IMR-90 (cell line): Measurements from ENCODE around the gene FBRSL1. TPM values are rescaled to one million over a fixed set of nuclear protein-coding genes. Genes with fewer than 3 reads are reported as not detected.

Experiments used
- ATAC-seq: fragments of 200-7000 bp; cut with Tn5 transposase; 2 replicates; pipeline ENCODE4 v1.9.1; 2020; ENCODE audit warnings: low read depth, mild to moderate bottlenecking, moderate library complexity
- BruUV-seq: library from RNA; stranded (reverse); fragments of 400-500 nt; replicated peaks from 2 replicates; lab custom pipeline; 2021; lab: Mats Ljungman, UMichigan
- CTCF ChIA-PET: fragments of 300-600 bp; formaldehyde crosslinking; extraction: SDS; loops from one replicate; lab custom pipeline; 2021; ENCODE audit warnings: antibody characterized with exemption; lab: Yijun Ruan, JAX
- POLR2A ChIA-PET: fragments of 300-600 bp; sonication (Branson Sonifier 250); formaldehyde crosslinking; loops from one replicate; lab custom pipeline; 2022; ENCODE audit warnings: antibody characterized with exemption; ENCODE audit not compliant: unreplicated experiment; lab: Charles Lee
- DNase-seq: peaks from one replicate; pipeline ENCODE4 v3.0.0; 2013
- H2AFZ ChIP-seq: replicated peaks from 2 replicates; pipeline ENCODE3; 2013; ENCODE audit warnings: low read length, mild to moderate bottlenecking; ENCODE audit not compliant: poor library complexity
- H2AK5ac ChIP-seq: 2 replicates; pipeline ENCODE4 v1.6.1; 2013; ENCODE audit warnings: low read depth, low read length, inconsistent platforms
- H2AK9ac ChIP-seq: replicated peaks from 2 replicates; pipeline ENCODE3; 2013; ENCODE audit warnings: mild to moderate bottlenecking, low read depth, low read length, moderate library complexity; ENCODE audit not compliant: poor library complexity
- H2BK120ac ChIP-seq: 2 replicates; pipeline ENCODE4 v1.6.1; 2013; ENCODE audit warnings: low read depth, low read length, inconsistent platforms
- H2BK15ac ChIP-seq: 3 replicates; pipeline ENCODE4 v1.6.1; 2013; ENCODE audit warnings: low read depth, low read length, inconsistent platforms
- H2BK20ac ChIP-seq: 2 replicates; pipeline ENCODE4 v1.6.1; 2013; ENCODE audit warnings: low read depth, mild to moderate bottlenecking, inconsistent platforms, low read length, moderate library complexity
- H2BK5ac ChIP-seq: 2 replicates; pipeline ENCODE4 v1.6.1; 2013; ENCODE audit warnings: mild to moderate bottlenecking, low read depth, low read length, inconsistent platforms; ENCODE audit not compliant: poor library complexity, severe bottlenecking
- H3K14ac ChIP-seq: replicated peaks from 2 replicates; pipeline ENCODE4 v1.6.1; 2013; ENCODE audit warnings: low read depth, low read length, inconsistent platforms
- H3K18ac ChIP-seq: 2 replicates; pipeline ENCODE4 v1.6.1; 2013; ENCODE audit warnings: low read depth, low read length, control low read depth
- H3K23ac ChIP-seq: 2 replicates; pipeline ENCODE4 v1.6.1; 2013; ENCODE audit warnings: low read depth, low read length, inconsistent platforms
- H3K27ac ChIP-seq: 2 replicates; pipeline ENCODE4 v1.5.1; 2013; ENCODE audit warnings: mild to moderate bottlenecking, control low read depth, low read length; ENCODE audit not compliant: insufficient read depth
- H3K27me3 ChIP-seq: 2 replicates; pipeline ENCODE4 v1.6.1; 2013; ENCODE audit warnings: low read length; ENCODE audit not compliant: control insufficient read depth, insufficient read depth
- H3K36me3 ChIP-seq: 2 replicates; pipeline ENCODE4 v1.6.1; 2013; ENCODE audit warnings: low read length, mixed read lengths; ENCODE audit not compliant: control insufficient read depth, insufficient read depth
- H3K4ac ChIP-seq: 2 replicates; pipeline ENCODE4 v1.6.1; 2013; ENCODE audit warnings: low read depth, low read length, inconsistent platforms
- H3K4me1 ChIP-seq: 2 replicates; pipeline ENCODE4 v1.6.1; 2013; ENCODE audit warnings: low read length, mixed read lengths; ENCODE audit not compliant: control insufficient read depth, insufficient read depth
- H3K4me2 ChIP-seq: 2 replicates; pipeline ENCODE4 v1.6.1; 2013; ENCODE audit warnings: low read depth, mild to moderate bottlenecking, control low read depth, low read length, moderate library complexity
- H3K4me3 ChIP-seq: 2 replicates; pipeline ENCODE4 v1.5.1; 2013; ENCODE audit warnings: low read depth, mild to moderate bottlenecking, control low read depth, low read length, moderate library complexity; ENCODE audit not compliant: insufficient read depth
- H3K56ac ChIP-seq: 2 replicates; pipeline ENCODE4 v1.6.1; 2013; ENCODE audit warnings: low read length, inconsistent platforms; ENCODE audit not compliant: insufficient read depth; ENCODE audit errors: extremely low read depth
- H3K79me1 ChIP-seq, 2 experiments: 2 replicates each; pipeline ENCODE4 v1.6.1; 2013; ENCODE audit warnings: low read length in 2 of 2, inconsistent platforms in 1 of 2, low read depth in 1 of 2
- H3K9ac ChIP-seq: 2 replicates; pipeline ENCODE4 v1.6.1; 2013; ENCODE audit warnings: low read depth, low read length, control low read depth
- H3K9me1 ChIP-seq: 2 replicates; pipeline ENCODE4 v1.6.1; 2013; ENCODE audit warnings: low read length, inconsistent platforms; ENCODE audit not compliant: insufficient read depth
- H3K9me3 ChIP-seq: 2 replicates; pipeline ENCODE4 v1.6.1; 2013; ENCODE audit warnings: low read length; ENCODE audit not compliant: control insufficient read depth, insufficient read depth
- H4K20me1 ChIP-seq: 2 replicates; pipeline ENCODE4 v1.6.1; 2013; ENCODE audit warnings: low read length, inconsistent platforms; ENCODE audit not compliant: insufficient read depth
- H4K5ac ChIP-seq: 2 replicates; pipeline ENCODE4 v1.6.1; 2013; ENCODE audit warnings: mild to moderate bottlenecking, low read depth, low read length, control low read depth
- H4K8ac ChIP-seq, 2 experiments: 2 replicates each; pipeline ENCODE4 v1.6.1; 2013; ENCODE audit warnings: low read depth in 2 of 2, low read length in 2 of 2, control low read depth in 1 of 2, inconsistent platforms in 1 of 2
- H4K91ac ChIP-seq: 2 replicates; pipeline ENCODE4 v1.6.1; 2013; ENCODE audit warnings: low read depth, low read length, inconsistent platforms; ENCODE audit not compliant: insufficient read depth
- BHLHE40 ChIP-seq: fragments of 150-350 bp; IDR thresholded peaks from 2 replicates; pipeline ENCODE4 v1.6.1; 2016; ENCODE audit warnings: mild to moderate bottlenecking, low read depth, low read length
- CEBPB ChIP-seq: IDR thresholded peaks from 2 replicates; pipeline ENCODE4 v1.6.1; 2012; ENCODE audit warnings: low read depth, low read length, improper control_type of control experiment
- CHD1 ChIP-seq: IDR thresholded peaks from 2 replicates; pipeline ENCODE4 v1.6.1; 2012; ENCODE audit warnings: low read depth, low read length, improper control_type of control experiment
- FOS ChIP-seq: fragments of 150-350 bp; IDR thresholded peaks from 2 replicates; pipeline ENCODE4 v1.6.1; 2016; ENCODE audit warnings: low read depth, low read length
- MAFK ChIP-seq: IDR thresholded peaks from 2 replicates; pipeline ENCODE4 v1.6.1; 2012; ENCODE audit warnings: low read depth, low read length, improper control_type of control experiment
- MAZ ChIP-seq: IDR thresholded peaks from 2 replicates; pipeline ENCODE4 v1.6.1; 2012; ENCODE audit warnings: low read depth, mild to moderate bottlenecking, low read length, improper control_type of control experiment, moderate library complexity, borderline replicate concordance
- NFE2L2 ChIP-seq: fragments of 150-350 bp; IDR thresholded peaks from 2 replicates; pipeline ENCODE4 v1.6.1; 2016; ENCODE audit warnings: low read depth, mild to moderate bottlenecking, low read length
- POLR2A ChIP-seq: IDR thresholded peaks from 2 replicates; pipeline ENCODE4 v1.6.1; 2012; ENCODE audit warnings: mild to moderate bottlenecking, low read depth, low read length
- RCOR1 ChIP-seq: IDR thresholded peaks from 2 replicates; pipeline ENCODE4 v1.6.1; 2012; ENCODE audit warnings: mild to moderate bottlenecking, low read length, improper control_type of control experiment; ENCODE audit not compliant: insufficient replicate concordance
- RFX5 ChIP-seq: IDR thresholded peaks from 2 replicates; pipeline ENCODE4 v1.8.0; 2012; ENCODE audit warnings: low read depth, mild to moderate bottlenecking, low read length, moderate library complexity
- SMC3 ChIP-seq: fragments of 150-350 bp; IDR thresholded peaks from 2 replicates; pipeline ENCODE4 v1.6.1; 2016; ENCODE audit warnings: low read depth, mild to moderate bottlenecking, antibody characterized with exemption, low read length, moderate library complexity
- WGBS, 2 experiments: methylation state at CpG; one replicate each; pipeline versions ENCODE4 v1.1.5 to v1.1.7; 2013; ENCODE audit warnings: missing lambda C conversion rate in 2 of 2; ENCODE audit not compliant: insufficient read length in 1 of 2; ENCODE audit errors: extremely low coverage in 2 of 2; 5-methylcytosine and 5-hydroxymethylcytosine counted together
- dilution Hi-C: fragments of 300-500 bp; cut with HindIII; formaldehyde crosslinking; loops from one replicate; pipeline ENCODE4 v1.14.3; 2018; ENCODE audit warnings: low sequenced_read_pairs; ENCODE audit not compliant: unreplicated experiment
- in situ Hi-C: fragments of 300-500 bp; cut with MboI; formaldehyde crosslinking; loops from 3 replicates; pipeline ENCODE4 v1.14.3; 2019; ENCODE audit warnings: low sequenced_read_pairs, inconsistent platforms, mixed read lengths
- intact Hi-C: fragments of 100-400 bp; cut with micrococcal nuclease; formaldehyde crosslinking; loops from 2 replicates; pipeline ENCODE4 v1.10.0; 2022
- polyA plus RNA-seq, 3 experiments: library from polyadenylated mRNA; depleted of rRNA; stranded (reverse); fragments of >200 nt; gene quantifications; 2 replicates each; pipeline ENCODE4 v1.2.3, GENCODE V29; 2012; ENCODE audit warnings: low replicate concordance in 1 of 3
- total RNA-seq: library from RNA; depleted of rRNA; stranded (reverse); fragments of >200 nt; gene quantifications from 2 replicates; pipeline ENCODE4 v1.2.3, GENCODE V29; 2012
- TF ChIP-seq, protein P1 (sequence below): conservative IDR thresholded peaks from 2 replicates; pipeline ENCODE4 v1.5.1; 2012; ENCODE audit warnings: mild to moderate bottlenecking, low read depth, low read length, improper control_type of control experiment

The FBRSL1 gene
- total and polyA plus RNA-seq, 2 of the 4 experiments (the other 2 are of a cell fraction), result 0.36 to 10.8 TPM

DNA sequence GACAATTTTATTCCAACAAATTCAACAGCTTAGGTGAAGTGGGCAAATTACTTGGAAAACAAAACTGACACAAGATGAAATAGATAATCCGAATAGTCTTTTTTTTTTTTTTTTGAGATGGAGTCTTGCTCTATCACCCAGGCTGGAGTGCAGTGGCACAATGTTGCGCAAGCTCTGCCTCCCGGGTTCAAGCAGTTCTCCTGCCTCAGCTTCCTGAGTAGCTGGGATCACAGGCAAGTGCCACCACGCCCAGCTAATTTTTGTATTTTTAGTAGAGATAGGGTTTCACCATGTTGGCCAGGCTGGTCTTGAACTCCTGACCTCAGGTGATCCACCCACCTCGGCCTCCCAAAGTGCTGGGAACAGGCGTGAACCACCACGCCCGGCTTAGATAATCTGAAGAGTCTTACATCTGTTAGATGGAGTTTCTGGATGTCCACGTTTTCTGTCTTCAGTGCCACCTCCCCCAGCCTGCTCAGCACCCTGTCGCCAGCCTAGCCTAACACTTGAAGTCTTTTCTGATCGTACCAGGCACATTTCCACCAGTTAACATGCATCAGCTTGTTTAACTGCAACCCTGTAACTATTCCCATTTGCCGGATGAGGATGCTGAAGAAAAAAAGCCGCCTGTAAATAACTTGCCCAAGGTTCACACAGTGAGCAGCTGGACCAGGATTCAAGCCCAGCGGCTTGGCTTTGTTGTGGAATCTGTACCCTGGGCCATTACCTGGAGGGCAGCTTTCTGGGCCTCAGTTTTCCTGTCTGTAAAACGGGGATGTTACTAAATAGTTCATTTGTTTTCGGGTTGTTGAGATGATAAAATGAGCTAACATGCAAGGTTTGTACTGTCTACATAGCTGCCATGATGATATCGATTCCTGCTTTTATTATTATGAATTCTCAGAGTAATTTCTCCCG, 26.4 kb downstream of the FBRSL1 start (continued):
- TF ChIP-seq MAZ (no peak), POLR2A (no peak)

DNA sequence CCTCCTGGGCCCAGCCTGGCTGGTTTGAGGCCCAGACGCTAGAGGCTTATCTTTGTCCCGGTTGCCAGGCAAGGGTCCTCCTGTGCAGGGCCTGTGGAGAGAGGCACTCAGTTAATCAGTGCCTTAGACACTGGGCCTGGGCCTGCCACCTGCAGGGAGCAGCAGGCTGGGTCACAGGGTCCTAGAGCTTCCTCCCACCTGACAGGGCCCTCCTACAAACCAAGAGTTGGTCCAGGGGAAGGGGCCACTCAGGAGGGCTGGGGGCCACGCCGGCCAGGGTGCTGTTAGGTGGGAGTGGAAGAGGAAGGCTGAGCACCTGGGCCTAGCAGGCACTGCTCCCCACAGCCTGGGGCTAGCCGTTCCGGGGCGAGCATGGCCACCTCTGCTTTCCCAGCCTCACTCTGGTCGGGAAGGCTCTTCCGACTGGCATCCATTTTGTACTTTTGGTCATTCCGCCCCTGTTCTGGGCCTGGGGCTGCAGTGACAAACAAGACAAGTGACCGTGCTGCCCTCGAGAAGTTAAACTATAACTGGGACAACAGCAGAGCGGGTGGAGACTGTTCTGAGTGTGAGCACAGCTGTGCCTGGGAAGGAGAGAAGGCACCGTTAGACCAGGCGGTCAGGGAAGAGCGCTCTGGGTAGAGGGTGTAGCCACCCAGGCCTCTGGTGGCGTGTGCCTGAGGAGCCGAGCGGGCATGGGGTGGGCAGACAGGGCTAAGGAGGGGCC, 27.2 kb downstream of the FBRSL1 start:
- Histone ChIP-seq H3K9ac (no peak overlapping the region), H4K5ac (no peak overlapping the region), H4K20me1 (peaks cover 30% of the 10 kb centered on the region), H3K18ac (no peak overlapping the region), H2BK15ac (no peak overlapping the region), H3K27me3 (no peaks in the 10 kb centered on the region), H2AFZ (no peak overlapping the region), H3K9me1 (0 out of 2 replicates have a peak, but pooled peaks cover 3% of the 10 kb centered on the region), H3K56ac (no peak overlapping the region), H2BK20ac (no peak overlapping the region), H3K36me3 (peaks cover 12% of the 10 kb centered on the region), H3K23ac (no peak overlapping the region), H3K14ac (no peak overlapping the region), H3K4me2 (no peak overlapping the region), H3K27ac (no peak overlapping the region), H3K4me1 (peaks cover 2% of the 10 kb centered on the region; the same call in 1 of the 2 replicates), H2BK120ac (no peak overlapping the region), H2AK9ac (no peak overlapping the region), H4K8ac (no peak overlapping the region), H3K9me3 (no peaks in the 10 kb centered on the region; the same call in 1 of the 2 replicates), H3K4ac (no peak overlapping the region), H4K91ac (no peak overlapping the region), H3K79me1 (peaks cover 16 to 17% of the 10 kb centered on the region in 2 experiments; a peak in 3 of 4 replicates), H2BK5ac (no peak overlapping the region), H2AK5ac (no peak overlapping the region), H3K4me3 (no peak overlapping the region)
- POLR2A ChIA-PET, result no interaction called here
- ATAC-seq (no peak), DNase-seq (no peak)
- dilution Hi-C loops (no loop called here), in situ Hi-C loops (no loop called here), intact Hi-C loops (no loop called here)
- no TSS peak for BruUV-seq
- WGBS, 2 experiments, result 92% methylated on average over 10 of the region's 19 CpGs; no CpG with 5 or more reads in 1 of the 2 experiments
- CTCF ChIA-PET, result interaction anchor here (1.3 kb wide), 1 partner anchor 11 kb away, joined by 5 read pairs; no protein-coding TSS in a partner anchor
- TF ChIP-seq BHLHE40, result no peak
- TF ChIP-seq NFE2L2, result no peak
- TF ChIP-seq MAFK, result no peak
- TF ChIP-seq CEBPB, result no peak
- TF ChIP-seq RFX5, result no peak
- TF ChIP-seq RCOR1, result no peak
- TF ChIP-seq, protein P1, sequence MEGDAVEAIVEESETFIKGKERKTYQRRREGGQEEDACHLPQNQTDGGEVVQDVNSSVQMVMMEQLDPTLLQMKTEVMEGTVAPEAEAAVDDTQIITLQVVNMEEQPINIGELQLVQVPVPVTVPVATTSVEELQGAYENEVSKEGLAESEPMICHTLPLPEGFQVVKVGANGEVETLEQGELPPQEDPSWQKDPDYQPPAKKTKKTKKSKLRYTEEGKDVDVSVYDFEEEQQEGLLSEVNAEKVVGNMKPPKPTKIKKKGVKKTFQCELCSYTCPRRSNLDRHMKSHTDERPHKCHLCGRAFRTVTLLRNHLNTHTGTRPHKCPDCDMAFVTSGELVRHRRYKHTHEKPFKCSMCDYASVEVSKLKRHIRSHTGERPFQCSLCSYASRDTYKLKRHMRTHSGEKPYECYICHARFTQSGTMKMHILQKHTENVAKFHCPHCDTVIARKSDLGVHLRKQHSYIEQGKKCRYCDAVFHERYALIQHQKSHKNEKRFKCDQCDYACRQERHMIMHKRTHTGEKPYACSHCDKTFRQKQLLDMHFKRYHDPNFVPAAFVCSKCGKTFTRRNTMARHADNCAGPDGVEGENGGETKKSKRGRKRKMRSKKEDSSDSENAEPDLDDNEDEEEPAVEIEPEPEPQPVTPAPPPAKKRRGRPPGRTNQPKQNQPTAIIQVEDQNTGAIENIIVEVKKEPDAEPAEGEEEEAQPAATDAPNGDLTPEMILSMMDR, result no peak
- TF ChIP-seq FOS, result no peak
- TF ChIP-seq CHD1, result no peak
- TF ChIP-seq MAZ, result no peak
- no peak for TF ChIP-seq POLR2A
- no peak for TF ChIP-seq SMC3
